ENCODE measurements around the gene NUP37.
"Not testable (repeated sequence)": the region's sequence is repeated elsewhere in the genome, so short reads cannot be mapped to it uniquely, and the experiment has no call there.

DNA sequence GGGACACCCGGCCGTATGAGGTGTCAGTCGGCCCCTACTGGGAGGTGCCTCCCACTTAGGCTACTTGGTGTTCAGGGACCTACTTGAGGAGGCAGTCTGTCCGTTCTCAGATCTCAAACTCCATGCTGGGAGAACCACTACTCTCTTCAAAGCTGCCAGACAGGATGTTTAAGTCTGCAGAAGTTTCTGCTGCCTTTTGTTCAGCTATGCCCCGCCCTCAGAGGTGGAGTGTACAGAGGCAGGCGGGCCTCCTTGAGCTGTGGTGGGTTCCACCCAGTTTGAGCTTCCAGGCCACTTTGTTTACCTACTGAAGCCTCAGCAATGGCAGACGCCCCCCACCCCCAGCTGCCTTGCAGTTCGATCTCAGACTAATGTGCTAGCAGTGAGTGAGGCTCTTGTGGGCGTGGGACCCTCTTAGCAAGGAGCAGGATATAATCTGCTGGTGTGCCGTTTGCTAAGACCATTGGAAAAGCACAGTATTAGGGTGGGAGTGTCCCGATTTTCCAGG is 23.0 kb upstream of the NUP37 start:
- TF ChIP-seq EZH2 (IDR thresholded peaks at IDR 0.05); RAD21 (IDR thresholded peaks at IDR 0.05; ENCODE audit: low read depth); POLR2A (IDR thresholded peaks at IDR 0.05; ENCODE audit: borderline replicate concordance, extremely low read depth, insufficient read depth, insufficient read length); YY1 (IDR thresholded peaks at IDR 0.05; ENCODE audit: extremely low read depth, insufficient replicate concordance, low read depth, low read length); SP1 (IDR thresholded peaks at IDR 0.05; ENCODE audit: low read depth); FOSL1 (IDR thresholded peaks at IDR 0.05; ENCODE audit: low read depth): not testable (repeated sequence)
- TF ChIP-seq, protein P1, sequence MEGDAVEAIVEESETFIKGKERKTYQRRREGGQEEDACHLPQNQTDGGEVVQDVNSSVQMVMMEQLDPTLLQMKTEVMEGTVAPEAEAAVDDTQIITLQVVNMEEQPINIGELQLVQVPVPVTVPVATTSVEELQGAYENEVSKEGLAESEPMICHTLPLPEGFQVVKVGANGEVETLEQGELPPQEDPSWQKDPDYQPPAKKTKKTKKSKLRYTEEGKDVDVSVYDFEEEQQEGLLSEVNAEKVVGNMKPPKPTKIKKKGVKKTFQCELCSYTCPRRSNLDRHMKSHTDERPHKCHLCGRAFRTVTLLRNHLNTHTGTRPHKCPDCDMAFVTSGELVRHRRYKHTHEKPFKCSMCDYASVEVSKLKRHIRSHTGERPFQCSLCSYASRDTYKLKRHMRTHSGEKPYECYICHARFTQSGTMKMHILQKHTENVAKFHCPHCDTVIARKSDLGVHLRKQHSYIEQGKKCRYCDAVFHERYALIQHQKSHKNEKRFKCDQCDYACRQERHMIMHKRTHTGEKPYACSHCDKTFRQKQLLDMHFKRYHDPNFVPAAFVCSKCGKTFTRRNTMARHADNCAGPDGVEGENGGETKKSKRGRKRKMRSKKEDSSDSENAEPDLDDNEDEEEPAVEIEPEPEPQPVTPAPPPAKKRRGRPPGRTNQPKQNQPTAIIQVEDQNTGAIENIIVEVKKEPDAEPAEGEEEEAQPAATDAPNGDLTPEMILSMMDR (IDR thresholded peaks at IDR 0.05 in 2 of 3, conservative IDR thresholded peaks at IDR 0.05 in 1 of 3; ENCODE audit: borderline replicate concordance in 1 of 3, insufficient read depth in 1 of 3, low read depth in 2 of 3, low read length in 2 of 3), result not testable (repeated sequence)

Measured in HCT116 (cell line).